IPS-18a (cell line): Measurements from ENCODE around the gene RARRES1.

ENCODE experiments used
- H3K27ac ChIP-seq: one replicate; pipeline ENCODE4 v1.5.1; 2013; ENCODE audit warnings: low read length
- H3K27me3 ChIP-seq: one replicate; pipeline ENCODE4 v1.6.1; 2013; ENCODE audit warnings: mild to moderate bottlenecking, low read length; ENCODE audit not compliant: control insufficient read depth, insufficient read depth
- H3K36me3 ChIP-seq: one replicate; pipeline ENCODE4 v1.6.1; 2013; ENCODE audit warnings: low read depth, low read length; ENCODE audit not compliant: control insufficient read depth
- H3K4me1 ChIP-seq: one replicate; pipeline ENCODE4 v1.6.1; 2013; ENCODE audit warnings: low read depth, low read length; ENCODE audit not compliant: control insufficient read depth
- H3K4me3 ChIP-seq: one replicate; pipeline ENCODE4 v1.5.1; 2013; ENCODE audit warnings: low read length
- H3K9ac ChIP-seq: one replicate; pipeline ENCODE4 v1.6.1; 2013; ENCODE audit warnings: mild to moderate bottlenecking, low read length, moderate library complexity
- H3K9me3 ChIP-seq: one replicate; pipeline ENCODE4 v1.6.1; 2013; ENCODE audit warnings: low read depth, low read length; ENCODE audit not compliant: control insufficient read depth

RARRES1 gene

DNA sequence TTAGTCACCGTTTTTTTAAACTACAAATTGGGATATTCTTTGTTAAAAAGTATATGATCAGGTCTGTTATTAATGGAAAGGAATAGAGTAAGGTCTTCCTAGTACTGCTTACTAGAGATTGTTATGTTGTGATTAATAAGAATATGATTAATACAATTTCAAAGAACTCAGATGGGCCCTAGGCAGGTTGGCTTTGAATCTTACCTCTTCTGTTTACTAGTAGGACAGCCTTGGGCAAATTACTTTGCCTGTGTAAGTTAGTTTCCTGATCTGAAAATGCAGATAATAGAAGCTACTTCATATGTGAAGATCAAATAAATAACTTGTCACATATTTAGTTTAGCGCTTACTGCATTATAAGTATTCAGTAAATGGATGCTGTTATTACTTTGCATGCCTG lies 81.1 kb downstream of the RARRES1 start:
- peaks cover 59% of the 10 kb centered on the region for H3K36me3 ChIP-seq
- H3K27ac ChIP-seq = no peak overlapping the region
- no peak overlapping the region for H3K4me3 ChIP-seq
- no peaks in the 10 kb centered on the region for H3K9me3 ChIP-seq
- H3K4me1 ChIP-seq = no peaks in the 10 kb centered on the region
- no peak overlapping the region for H3K9ac ChIP-seq
- H3K27me3 ChIP-seq = no peaks in the 10 kb centered on the region

DNA sequence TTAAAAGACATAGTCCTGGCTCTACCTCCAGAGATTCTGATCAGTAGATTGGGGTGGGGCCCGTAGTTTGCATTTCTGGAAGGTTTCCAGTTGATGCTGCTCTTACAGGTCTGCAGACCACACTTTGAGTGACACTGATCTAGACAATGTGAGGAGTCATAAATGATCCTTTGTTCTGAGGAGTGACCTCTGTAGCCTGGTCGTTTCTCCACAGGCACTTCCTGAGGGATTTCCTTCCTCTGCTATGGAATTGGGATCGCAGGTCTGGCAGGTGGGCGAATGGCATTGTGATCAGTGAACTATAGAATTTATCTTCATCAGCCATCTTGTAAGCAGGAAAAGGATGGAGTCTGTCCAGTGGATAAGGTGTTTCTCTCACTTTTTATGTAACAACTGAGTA lies 82.5 kb downstream of the RARRES1 start:
- Histone ChIP-seq H3K4me1 (peaks cover 3% of the 10 kb centered on the region), H3K4me3 (no peak overlapping the region), H3K27ac (no peak overlapping the region), H3K27me3 (no peaks in the 10 kb centered on the region), H3K36me3 (peaks cover 57% of the 10 kb centered on the region), H3K9me3 (no peaks in the 10 kb centered on the region), H3K9ac (no peak overlapping the region)
